Natural killer cell treated with Interleukin-12 subunit alpha and Interleukin-12 subunit beta and Interleukin-15 and Interleukin-18, amount 100 ng/mL, for 72 hours (primary cell): Measurements from ENCODE around the gene SYVN1. TPM values are rescaled to one million over a fixed set of nuclear protein-coding genes. Genes with fewer than 3 reads are reported as not detected.

Experiments
- ATAC-seq, 2 donors: fragments of 150-1000 bp; cut with Tn5 transposase in 1 of 2; sonication (Bioruptor Pico), chemical (Tn5 transposase) in 1 of 2; 2 replicates each; pipeline ENCODE4 v1.10.0; 2021
- DNase-seq: peaks from one replicate; pipeline ENCODE4 v3.0.0; 2022; ENCODE audit warnings: low spot score
- H3K27ac Mint-ChIP-seq, 2 donors: 1 replicate in 1 of 2; 2 replicates in 1 of 2; pipeline ENCODE4 v1.8.0; 2022; ENCODE audit warnings: mixed read lengths in 2 of 2, mild to moderate bottlenecking in 1 of 2, moderate library complexity in 1 of 2
- H3K27me3 Mint-ChIP-seq, 2 donors: 1 replicate in 1 of 2; 2 replicates in 1 of 2; pipeline ENCODE4 v1.8.0; 2022; ENCODE audit warnings: mixed read lengths in 2 of 2
- H3K36me3 Mint-ChIP-seq: one replicate; pipeline ENCODE4 v1.8.0; 2022; ENCODE audit warnings: mixed read lengths
- H3K4me1 Mint-ChIP-seq, 2 donors: 1 replicate in 1 of 2; 2 replicates in 1 of 2; pipeline ENCODE4 v1.8.0; 2022; ENCODE audit warnings: low read depth in 2 of 2, mixed read lengths in 2 of 2, mild to moderate bottlenecking in 1 of 2
- H3K4me3 Mint-ChIP-seq: one replicate; pipeline ENCODE4 v1.8.0; 2022; ENCODE audit warnings: mixed read lengths
- H3K9me3 Mint-ChIP-seq: 2 replicates; pipeline ENCODE4 v1.8.0; 2022; ENCODE audit warnings: mixed read lengths
- total RNA-seq, 2 donors: library from RNA; stranded (reverse); gene quantifications; one replicate each; pipeline ENCODE4 v1.2.3, GENCODE V29; 2022

SYVN1 gene
- total RNA-seq, 2 donors from 2014 or later: 78.8 to 80.1 TPM

DNA sequence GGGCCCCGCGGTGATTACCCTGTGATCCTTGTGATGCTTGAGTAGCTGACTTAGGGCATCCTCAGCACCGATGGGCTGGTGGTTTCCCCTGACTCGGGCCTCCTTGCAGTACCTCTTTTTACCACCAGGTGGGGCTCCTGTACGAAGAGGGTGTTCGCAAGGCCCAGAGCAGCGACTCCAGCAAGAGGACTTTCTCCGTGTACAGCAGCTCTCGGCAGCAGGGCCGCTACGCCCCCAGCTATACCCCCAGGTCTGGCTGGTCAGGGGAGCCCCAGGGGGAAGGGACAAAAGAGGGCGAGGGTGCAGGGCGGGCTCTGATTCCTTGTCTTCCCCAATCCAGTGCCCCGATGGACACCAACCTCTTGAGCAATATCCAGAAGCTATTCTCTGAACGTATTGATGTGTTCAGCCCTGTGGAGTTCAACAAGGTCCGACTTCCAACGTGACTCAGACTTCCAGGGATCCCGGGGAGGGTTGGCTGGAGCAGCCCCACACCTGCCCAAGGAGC, 23.9 kb downstream of the SYVN1 start:
- DNase-seq (peak; percentile 89), ATAC-seq (peak; percentile 59 to 69)
- Mint-ChIP-seq H3K4me3 (no peak overlapping the region), H3K9me3 (no peaks in the 10 kb centered on the region), H3K27ac (no peak overlapping the region), H3K4me1 (peaks cover 26 to 35% of the 10 kb centered on the region in 2 donors), H3K27me3 (no peaks in the 10 kb centered on the region), H3K36me3 (no peaks in the 10 kb centered on the region)

DNA sequence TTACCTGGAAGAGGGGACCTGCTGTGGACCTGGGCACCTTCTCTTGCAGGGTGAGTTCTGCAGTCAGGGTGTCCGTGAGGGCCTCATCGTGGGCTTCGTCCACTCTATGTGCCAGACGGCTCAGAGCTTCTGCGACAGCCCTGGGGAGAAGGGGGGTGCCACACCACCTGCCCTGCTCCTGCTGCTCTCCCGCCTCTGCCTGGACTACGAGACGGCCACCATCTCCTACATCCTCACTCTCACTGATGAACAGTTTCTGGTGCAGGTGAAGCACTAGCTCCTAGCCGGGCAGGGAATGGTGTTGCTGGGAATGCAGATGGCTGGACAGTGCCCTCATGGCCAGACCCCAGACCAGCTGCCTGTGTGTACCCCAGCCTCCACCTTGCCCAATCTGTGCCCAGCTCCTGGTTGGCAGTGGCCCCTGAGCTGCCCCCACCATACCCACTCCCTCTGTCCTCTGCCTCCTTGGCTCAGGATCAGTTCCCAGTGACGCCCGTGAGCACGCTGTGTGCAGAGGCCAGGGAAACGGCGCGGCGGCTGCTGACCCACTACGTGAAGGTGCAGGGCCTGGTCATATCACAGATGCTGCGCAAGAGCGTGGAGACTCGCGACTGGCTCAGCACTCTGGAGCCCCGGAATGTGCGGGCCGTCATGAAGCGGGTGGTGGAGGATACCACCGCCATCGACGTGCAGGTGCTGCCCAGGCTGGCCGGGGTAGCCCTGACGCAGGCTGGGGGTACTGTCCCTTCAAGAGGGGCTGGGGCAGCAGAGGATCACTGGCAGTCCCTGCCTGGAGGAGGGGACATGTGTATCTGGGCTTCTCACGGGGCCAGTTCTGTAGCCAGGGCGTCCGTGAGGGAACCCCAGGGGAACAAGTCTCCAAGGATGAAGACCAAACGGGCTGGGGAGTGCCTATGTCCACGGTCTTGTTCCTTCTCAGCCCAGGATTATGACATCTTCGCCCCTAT, 24.8 kb downstream of the SYVN1 start:
- Mint-ChIP-seq H3K9me3 (no peaks in the 10 kb centered on the region), H3K27me3 (no peaks in the 10 kb centered on the region), H3K4me3 (no peak overlapping the region), H3K27ac (no peak overlapping the region), H3K36me3 (no peaks in the 10 kb centered on the region), H3K4me1 (peaks cover 27 to 41% of the 10 kb centered on the region in 2 donors)
- ATAC-seq (no peak), DNase-seq (peak; percentile 60)

DNA sequence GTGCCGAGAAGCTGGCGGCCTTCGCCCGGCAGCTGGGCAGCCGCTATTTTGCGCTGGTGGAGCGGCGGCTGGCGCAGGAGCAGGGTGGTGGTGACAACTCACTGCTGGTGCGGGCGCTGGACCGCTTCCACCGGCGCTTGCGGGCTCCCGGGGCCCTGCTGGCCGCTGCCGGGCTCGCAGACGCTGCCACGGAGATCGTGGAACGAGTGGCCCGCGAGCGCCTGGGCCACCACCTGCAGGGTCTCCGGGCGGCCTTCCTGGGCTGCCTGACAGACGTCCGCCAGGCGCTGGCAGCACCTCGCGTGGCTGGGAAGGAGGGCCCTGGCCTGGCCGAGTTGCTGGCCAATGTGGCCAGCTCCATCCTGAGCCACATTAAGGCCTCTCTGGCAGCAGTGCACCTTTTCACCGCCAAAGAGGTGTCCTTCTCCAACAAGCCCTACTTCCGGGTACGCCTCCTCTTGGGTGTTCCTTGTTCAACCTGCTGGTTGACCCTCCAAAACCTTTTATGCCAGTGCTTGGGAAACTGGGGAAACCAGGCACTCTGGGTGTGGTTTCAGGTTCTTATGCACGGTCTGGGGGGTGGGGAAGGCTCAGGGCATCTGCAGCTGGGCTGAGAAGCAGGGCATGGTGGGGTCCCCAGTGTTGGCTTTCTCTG, 25.7 kb downstream of the SYVN1 start:
- peak; percentile 60 for DNase-seq
- Mint-ChIP-seq H3K9me3 (no peaks in the 10 kb centered on the region), H3K4me3 (no peak overlapping the region), H3K36me3 (no peaks in the 10 kb centered on the region), H3K27me3 (no peaks in the 10 kb centered on the region), H3K27ac (no peak overlapping the region), H3K4me1 (peaks cover 26 to 41% of the 10 kb centered on the region in 2 donors)
- ATAC-seq: no peak

DNA sequence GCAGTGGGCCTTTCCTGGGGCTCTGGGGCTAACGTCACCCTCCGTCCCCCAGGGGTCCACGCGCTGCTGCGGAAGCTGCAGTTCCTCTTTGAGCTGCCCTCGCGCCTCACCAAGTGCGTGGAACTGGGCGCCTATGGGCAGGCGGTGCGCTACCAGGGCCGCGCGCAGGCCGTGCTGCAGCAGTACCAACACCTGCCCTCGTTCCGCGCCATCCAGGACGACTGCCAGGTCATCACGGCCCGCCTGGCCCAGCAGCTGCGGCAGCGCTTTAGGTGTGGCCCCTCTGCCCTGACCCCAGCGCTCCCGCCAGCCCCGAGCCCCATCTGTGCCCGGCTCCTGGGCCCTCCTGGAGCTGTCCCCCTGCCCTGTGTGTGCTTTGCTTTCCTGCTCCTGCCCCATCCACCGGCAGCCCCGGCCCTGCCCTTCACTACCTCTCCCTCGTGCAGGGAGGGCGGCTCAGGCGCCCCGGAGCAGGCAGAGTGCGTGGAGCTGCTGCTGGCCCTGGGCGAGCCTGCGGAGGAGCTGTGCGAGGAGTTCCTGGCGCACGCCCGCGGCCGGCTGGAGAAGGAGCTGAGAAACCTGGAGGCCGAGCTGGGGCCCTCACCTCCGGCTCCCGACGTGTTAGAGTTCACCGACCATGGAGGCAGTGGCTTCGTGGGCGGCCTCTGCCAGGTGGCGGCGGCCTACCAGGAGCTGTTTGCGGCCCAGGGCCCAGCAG, 26.4 kb downstream of the SYVN1 start:
- ATAC-seq: no peak
- Mint-ChIP-seq H3K9me3 (no peaks in the 10 kb centered on the region), H3K27ac (no peak overlapping the region), H3K4me1 (peaks cover 21 to 36% of the 10 kb centered on the region in 2 donors), H3K27me3 (no peaks in the 10 kb centered on the region), H3K36me3 (no peaks in the 10 kb centered on the region), H3K4me3 (no peak overlapping the region)
- DNase-seq: peak; percentile 51

DNA sequence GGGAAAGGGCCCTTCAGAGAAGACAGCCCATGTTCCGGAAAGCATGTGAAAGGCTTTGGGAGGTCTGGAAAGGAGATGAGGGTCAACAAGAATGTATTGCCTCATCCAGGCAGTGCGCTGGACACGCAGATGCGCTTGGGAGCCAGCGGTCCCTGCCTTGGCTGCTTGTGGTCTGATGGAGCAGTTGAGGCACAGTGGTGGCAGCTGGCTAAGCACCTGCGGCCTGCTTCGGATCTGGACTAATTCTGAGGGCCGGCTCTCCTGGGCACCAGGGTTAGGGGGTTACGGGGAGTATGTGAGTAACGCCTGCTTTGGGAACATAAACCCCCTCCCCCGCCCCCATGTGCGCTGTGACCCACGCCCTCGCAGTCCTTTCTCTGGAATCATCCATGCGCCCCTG, 27.2 kb downstream of the SYVN1 start:
- Mint-ChIP-seq H3K9me3 (no peaks in the 10 kb centered on the region), H3K4me1 (peaks cover 20 to 35% of the 10 kb centered on the region in 2 donors), H3K36me3 (no peaks in the 10 kb centered on the region), H3K27me3 (no peaks in the 10 kb centered on the region), H3K27ac (no peak overlapping the region), H3K4me3 (no peak overlapping the region)
- no peak for ATAC-seq
- peak; percentile 15 for DNase-seq

DNA sequence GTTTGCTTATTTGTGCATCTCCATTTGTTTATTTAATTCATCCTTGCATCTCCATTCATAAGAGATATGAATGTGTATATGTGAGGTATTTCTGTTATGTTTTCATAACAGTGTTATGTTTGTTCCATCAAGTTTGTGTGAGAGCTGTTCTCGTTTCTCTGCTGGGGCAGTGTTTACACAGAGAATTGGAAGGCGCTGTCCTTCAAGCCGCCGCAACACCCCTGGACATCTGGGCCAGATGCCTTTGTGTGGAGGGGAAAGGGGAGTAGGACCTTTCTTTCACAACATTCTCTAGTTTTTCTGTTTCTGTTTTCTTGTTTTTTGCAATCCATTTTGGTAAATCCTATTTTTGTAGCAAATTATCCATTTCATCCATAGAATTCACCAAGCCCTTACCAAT, 29.7 kb downstream of the SYVN1 start:
- Mint-ChIP-seq H3K4me1 (peaks cover 7 to 17% of the 10 kb centered on the region in 2 donors), H3K27me3 (no peaks in the 10 kb centered on the region), H3K27ac (peak overlapping the region in 1 of 2 donors; percentile 85), H3K9me3 (no peaks in the 10 kb centered on the region), H3K36me3 (no peaks in the 10 kb centered on the region), H3K4me3 (no peak overlapping the region)
- no peak for ATAC-seq
- peak; percentile 13 for DNase-seq

DNA sequence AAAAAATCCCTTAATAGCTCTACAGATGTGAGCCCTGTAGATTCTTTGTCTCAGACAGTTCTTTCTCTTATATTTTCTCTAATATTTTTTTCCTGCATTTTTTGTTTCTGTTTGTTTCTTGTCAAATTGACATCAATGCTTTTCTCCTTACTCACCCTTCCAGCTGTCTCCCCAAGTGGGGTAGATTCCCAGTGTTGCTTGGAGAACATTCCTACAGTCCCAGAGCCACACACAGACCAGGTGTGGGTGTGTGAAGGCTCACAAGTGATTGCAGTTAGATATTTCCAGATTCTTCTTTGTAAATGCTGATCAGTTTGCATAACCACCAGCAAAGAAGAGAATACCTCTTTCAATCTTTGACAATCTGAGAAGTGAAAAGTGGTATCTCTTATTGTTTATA, 30.8 kb downstream of the SYVN1 start:
- Mint-ChIP-seq H3K4me1 (peaks cover 14 to 22% of the 10 kb centered on the region in 2 donors), H3K27ac (no peak overlapping the region), H3K36me3 (no peaks in the 10 kb centered on the region), H3K4me3 (no peak overlapping the region), H3K27me3 (no peaks in the 10 kb centered on the region), H3K9me3 (no peaks in the 10 kb centered on the region)
- DNase-seq (peak; percentile 18), ATAC-seq (no peak)

DNA sequence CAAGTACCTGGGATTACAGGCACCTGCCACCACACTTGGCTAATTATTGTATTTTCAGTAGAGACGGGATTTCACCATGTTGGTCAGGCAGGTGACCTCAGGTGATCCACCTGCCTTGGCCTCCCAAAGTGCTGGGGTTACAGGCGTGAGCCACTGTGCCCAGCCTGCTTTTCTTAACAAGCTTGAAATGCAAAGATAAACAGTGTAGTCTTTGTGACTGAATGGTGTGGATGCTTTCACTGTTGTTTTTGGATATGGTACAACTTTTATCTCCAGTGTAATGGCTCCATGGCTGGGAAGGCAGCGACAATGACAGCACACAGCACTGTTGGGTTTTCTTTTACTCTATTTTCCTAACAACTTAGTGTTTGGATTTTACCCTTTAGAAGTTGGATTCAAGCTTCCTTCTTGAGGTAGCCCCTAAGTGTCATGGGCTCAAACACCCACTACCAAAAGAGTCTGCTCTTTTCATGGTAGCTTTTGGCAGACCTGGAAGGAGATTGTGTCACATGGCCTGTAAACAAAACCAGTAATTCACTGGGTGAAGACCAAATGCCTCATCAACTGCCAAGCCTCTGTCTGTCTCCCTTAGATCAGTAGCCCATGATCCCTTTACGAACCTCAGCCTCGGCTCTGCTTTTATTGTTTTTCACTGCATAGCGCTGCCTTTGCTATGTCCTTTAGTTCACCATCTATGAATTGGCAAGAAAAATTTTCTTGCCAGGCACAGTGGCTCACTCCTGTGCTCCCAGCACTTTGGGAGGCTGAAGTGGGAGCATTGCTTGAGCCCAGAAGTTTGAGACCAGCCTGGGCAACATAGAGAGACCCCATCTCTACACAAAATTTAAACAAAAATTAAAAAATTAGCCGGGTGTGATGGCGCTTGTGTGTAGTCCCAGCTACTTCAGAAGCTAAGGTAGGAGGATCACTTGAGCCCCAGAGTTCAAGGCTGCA, 31.9 kb downstream of the SYVN1 start:
- Mint-ChIP-seq H3K27ac (no peak overlapping the region), H3K4me3 (no peak overlapping the region), H3K36me3 (no peaks in the 10 kb centered on the region), H3K27me3 (no peaks in the 10 kb centered on the region), H3K9me3 (no peaks in the 10 kb centered on the region), H3K4me1 (peaks cover 19 to 25% of the 10 kb centered on the region in 2 donors)
- ATAC-seq: no peak
- DNase-seq: peak; percentile 39

DNA sequence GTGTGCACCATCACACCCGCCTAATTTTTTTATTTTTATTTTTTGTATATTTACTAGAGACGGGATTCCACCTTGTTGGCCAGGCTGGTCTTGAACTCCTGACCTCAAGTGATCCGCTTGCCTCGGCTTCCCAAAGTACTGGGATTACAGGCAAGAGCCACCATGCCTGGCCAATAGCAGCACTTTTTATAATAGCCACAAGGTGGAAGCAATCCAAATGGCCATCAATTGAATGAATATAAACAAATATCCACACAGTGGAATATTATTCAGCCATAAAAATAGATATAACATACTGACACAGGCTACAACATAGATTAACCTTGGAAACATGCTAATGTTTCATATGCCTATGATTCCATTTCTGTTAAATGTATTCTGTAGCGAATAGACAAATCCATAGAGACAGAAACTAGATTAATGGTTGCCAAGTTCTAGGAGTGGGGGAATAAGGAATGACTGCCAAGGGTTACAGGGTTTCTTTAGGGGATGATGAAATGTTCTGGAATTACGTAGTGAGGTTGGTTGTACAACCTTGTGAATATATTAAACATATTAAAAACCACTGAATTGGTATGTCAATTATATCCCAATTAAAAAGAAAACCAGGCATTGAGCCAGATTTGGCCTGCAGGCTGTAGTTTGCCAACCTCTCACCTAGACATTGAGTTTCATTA, 33.5 kb downstream of the SYVN1 start:
- DNase-seq: no peak
- Mint-ChIP-seq H3K4me1 (peaks cover 19% of the 10 kb centered on the region in 2 donors), H3K36me3 (no peaks in the 10 kb centered on the region), H3K9me3 (no peaks in the 10 kb centered on the region), H3K4me3 (no peak overlapping the region), H3K27me3 (no peaks in the 10 kb centered on the region), H3K27ac (no peak overlapping the region)
- ATAC-seq: no peak

DNA sequence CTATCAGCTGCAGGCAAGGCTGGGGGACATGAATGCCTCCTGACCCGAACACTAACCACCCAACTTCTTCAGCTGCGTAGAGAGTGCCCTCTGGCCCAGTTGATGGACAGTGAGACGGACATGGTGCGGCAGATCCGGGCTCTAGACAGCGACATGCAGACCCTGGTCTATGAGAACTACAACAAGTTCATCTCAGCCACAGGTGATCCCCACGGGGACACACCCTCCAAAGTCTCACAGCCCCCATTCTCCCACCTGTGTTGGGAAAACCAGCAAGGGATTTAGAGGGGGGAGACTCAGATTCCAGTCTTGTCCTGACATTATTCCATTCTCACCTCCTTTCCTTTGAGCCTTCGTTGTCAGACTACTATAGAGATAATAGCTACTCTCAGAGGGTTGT, 37.4 kb downstream of the SYVN1 start:
- DNase-seq: peak; percentile 45
- Mint-ChIP-seq H3K27me3 (no peaks in the 10 kb centered on the region), H3K27ac (peak overlapping the region; percentile 85 to 92), H3K4me1 (peaks cover 12 to 16% of the 10 kb centered on the region in 2 donors), H3K36me3 (no peaks in the 10 kb centered on the region), H3K4me3 (peak overlapping the region; percentile 88), H3K9me3 (no peaks in the 10 kb centered on the region)
- no peak for ATAC-seq

DNA sequence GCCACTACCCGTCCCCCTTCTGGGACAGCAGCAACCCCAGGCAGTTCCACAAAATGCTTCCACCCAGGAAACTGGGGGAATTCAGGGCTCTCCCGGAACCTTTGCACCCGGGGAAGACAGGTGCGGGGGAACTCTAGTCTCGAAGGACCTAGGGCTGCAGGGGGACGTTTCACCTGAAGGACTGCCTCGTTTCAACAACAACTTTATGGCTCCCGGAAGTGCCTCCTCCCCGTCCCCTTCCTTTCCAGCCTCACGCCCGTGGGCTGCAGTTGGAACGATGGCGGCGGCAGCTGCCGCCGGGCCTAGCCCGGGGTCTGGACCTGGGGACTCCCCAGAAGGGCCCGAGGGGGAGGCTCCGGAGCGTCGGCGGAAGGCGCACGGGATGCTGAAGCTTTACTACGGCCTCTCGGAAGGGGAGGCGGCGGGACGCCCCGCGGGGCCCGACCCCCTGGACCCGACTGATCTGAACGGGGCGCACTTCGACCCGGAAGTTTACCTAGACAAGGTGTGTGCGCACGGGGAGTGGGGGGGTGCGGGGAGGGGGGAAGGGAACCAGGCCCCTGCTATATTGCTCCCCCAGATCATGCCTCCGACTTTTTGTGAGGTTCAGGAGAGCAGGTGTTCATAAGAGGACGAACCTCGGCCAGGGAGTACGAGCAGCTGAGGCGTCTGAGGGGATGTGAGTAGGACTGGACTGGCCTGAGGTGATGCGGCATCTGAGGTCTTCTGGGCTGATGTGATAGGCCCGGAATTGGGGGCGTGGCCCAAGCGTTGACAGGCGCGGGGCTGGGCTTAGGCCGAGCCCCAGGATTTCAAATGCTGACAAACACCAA, 38.1 kb downstream of the SYVN1 start, which contains the start of gene VPS51:
Gene VPS51, plus strand, starts transcription at position 241 of the 833 bp plus-strand sequence. Its CDS starts 37 bp downstream, at position 278.
- H3K27me3 Mint-ChIP-seq: no peaks in the 10 kb centered on the region
- peak; percentile 97 to 98 for ATAC-seq
- no peaks in the 10 kb centered on the region for H3K9me3 Mint-ChIP-seq
- DNase-seq: peak; percentile 88
- peak within 1 kb of the TSS; percentile 88 for H3K4me3 Mint-ChIP-seq
- H3K4me1 Mint-ChIP-seq: peaks cover 12 to 16% of the 10 kb centered on the region in 2 donors
- peak within 1 kb of the TSS; percentile 85 to 92 for H3K27ac Mint-ChIP-seq
- no peaks in the 10 kb centered on the region for H3K36me3 Mint-ChIP-seq
